Fibroblast of skin of left biceps (primary cell): Measurements from ENCODE around the gene ANKRD44.
"Not testable (repeated sequence)": the region's sequence is repeated elsewhere in the genome, so short reads cannot be mapped to it uniquely, and the experiment has no call there.

ENCODE experiments used
- DNase-seq, 2 experiments: peaks; one replicate each; pipeline ENCODE4 v3.0.0-alpha.2; 2013; ENCODE audit warnings: low read depth in 2 of 2

ANKRD44 gene

DNA sequence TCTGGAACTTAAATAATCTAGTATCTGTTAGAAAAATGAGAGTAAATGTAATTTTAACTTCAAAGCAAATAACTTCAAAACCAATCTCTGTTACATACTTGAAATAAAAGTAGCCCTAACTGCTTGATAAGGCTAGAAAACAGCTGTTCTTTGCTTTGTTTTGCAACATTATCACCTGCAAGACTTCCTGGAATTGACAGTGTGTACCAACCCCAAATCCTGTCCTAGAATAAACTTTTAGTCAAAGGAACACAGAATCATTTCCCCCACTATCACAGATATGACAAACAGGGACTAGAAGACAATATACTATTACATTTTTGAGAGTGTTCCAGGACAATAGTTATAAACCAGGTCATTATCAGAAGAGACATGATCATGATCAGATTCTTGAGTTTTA lies 278.8 kb downstream of the ANKRD44 start:
- no peak for DNase-seq

DNA sequence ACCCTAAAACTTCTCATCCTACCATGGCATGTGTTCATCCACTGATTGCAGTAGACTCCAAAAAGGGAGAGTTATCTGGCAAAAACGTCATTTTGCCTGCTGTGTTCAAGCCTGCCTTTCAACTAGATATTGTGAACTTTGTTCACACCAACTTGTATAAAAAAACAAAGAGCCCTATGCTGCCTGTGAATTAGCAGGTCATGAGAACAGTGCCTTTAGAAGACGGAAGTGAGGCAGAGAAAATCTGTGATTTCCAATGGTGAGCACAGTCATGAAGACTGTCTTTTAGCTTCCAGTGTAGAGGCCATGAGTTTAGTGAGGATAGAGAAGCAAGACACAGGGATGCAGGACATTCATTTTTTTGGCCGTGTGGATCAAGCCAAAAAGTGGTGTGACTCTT lies 280.5 kb downstream of the ANKRD44 start:
- DNase-seq: no peak

DNA sequence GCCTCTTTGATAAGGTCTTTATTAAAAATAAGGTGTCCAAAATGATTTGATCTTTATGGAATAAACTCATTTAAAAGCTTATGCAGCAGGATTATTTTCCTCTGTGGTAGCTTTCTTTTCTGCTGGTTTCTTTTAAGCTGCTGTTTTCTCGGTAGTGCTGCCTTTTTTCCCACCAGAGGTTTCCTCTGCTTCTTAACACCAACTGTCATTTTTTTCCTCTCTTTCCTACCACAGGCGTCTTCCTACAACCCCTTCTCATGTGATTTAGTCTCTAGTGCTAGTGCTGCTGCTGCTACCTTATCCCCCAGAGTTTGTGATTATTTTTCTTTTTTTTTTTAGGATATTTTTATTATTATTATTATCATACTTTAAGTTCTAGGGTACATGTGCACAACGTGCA lies 281.9 kb downstream of the ANKRD44 start:
- DNase-seq: no peak

DNA sequence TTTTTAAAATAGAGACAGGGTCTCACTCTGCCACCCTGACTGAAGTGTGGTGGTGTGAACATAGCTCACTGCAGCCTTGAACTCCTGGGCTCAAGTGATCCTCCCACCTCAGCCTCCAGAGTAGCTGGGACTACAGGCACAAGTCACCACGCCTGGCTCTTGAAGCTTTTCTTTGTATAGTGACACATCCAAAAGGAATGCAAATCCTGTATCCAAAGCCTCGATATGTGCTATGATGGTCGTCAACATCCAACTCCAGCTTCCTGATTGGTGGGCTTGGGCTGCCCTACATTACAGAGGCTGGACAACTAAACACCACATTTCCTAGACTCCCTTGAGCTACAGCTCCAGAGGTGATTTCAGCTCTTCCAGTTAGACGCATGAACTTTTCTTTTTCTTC lies 282.4 kb downstream of the ANKRD44 start:
- peak; percentile 25 to 39 for DNase-seq

DNA sequence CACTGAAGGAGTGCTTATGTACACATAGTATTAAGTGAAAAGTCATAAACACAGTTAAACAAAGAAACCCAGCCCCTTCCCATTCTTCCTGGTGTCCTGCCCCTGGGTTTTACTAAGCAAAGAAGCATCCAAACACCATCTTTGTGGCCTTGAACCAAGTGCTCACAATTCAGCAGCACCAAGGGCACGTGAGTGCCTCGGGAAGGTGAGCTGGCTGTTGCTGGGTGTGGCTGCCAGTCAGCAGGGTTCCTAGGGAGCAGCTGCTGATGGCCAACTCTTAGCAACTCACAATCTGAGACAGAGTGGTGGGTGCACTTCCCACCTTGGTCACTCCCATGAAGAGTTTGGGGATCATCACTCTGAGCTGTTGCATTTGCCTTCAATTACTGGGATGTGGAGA lies 286.4 kb downstream of the ANKRD44 start:
- DNase-seq: no peak

DNA sequence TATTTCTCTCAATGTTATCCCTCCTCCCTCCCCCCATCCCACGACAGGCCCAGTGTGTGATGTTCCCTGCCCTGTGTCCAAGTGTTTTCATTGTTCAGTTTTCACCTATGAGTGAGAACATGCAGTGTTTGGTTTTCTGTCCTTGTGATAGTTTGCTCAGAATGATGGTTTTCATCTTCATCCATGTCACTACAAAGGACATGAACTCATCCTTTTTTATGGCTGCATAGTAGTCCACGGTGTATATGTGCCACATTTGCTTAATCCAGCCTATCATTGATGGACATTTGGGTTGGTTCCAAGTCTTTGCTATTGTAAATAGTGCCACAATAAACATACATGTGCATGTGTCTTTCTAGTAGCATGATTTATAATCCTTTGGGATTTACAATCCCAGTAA lies 289.7 kb downstream of the ANKRD44 start:
- not testable (repeated sequence) for DNase-seq

DNA sequence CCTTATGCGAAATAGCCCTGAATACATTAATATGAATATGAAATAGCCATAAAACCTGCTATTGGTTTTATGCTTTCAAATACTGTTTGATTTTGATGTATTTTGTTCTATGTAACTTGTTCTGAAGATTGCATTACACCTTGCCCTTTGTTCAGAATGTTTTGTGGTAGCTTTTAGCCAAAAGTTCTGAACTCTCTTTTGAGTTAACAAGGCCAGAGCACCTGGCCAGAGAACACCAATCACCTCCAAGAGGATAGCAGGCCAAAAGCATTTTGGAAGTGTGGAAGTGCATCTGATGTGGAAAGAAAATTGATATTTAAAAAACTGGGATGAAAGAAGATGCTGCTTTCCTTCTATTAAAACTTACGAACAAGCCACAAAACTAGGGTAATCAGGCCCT lies 297.5 kb downstream of the ANKRD44 start:
- no peak for DNase-seq

DNA sequence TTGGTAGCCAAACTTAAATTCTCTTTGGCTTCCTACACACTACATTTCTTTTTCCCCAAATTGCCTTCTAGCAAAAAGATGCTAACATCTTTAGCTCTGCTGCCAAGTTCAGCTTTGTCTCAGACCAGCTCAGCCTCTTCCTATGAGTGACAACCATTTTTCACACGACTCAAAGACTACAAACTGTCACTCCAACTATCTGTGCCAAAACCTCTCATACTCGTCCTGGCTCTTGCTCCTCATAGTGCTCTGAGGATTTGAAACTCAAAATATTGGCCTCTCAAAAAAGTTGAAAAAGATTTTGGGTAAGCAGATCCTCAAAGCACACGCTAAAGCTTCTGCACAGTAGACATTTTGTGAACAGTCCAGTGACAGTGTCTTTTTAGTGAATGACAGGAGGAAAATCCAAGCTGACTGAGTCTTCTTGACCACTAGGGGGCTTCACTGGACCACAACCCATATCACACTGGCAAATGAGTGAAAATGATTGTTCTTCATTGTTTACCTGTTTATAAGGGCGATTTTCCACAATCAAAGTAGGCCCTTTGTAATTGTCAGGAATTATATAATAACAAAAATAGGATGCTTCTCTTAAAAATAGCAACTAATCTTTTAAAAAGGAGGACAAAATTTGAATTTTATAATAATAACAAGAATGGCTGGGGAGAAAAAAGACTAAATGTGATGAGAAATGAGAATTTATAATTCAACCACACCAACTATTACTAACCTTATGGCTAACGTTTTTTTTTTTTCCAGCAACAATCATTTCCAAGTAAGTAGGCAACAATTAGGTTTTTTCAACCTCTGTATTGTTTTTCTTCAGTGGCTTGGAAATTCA lies 298.6 kb downstream of the ANKRD44 start:
- no peak for DNase-seq

DNA sequence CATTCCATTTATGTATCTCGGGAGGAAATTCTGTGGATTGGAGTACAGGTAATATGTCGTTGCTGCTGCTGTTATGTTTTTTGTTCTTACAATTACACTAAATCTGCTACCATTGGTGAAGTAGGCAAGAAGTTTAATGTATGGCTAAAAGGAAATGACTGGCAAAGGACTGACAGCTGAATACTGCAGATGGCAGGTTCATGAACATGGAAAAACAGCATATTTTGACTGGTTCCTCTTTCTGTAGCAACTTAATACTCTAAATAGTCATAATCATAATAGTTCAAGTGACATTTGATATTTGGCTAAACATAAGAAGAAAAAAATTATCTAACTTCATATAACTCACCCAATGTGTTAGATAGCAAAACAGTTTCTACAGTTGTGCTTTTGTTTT lies 299.6 kb downstream of the ANKRD44 start:
- no peak for DNase-seq

DNA sequence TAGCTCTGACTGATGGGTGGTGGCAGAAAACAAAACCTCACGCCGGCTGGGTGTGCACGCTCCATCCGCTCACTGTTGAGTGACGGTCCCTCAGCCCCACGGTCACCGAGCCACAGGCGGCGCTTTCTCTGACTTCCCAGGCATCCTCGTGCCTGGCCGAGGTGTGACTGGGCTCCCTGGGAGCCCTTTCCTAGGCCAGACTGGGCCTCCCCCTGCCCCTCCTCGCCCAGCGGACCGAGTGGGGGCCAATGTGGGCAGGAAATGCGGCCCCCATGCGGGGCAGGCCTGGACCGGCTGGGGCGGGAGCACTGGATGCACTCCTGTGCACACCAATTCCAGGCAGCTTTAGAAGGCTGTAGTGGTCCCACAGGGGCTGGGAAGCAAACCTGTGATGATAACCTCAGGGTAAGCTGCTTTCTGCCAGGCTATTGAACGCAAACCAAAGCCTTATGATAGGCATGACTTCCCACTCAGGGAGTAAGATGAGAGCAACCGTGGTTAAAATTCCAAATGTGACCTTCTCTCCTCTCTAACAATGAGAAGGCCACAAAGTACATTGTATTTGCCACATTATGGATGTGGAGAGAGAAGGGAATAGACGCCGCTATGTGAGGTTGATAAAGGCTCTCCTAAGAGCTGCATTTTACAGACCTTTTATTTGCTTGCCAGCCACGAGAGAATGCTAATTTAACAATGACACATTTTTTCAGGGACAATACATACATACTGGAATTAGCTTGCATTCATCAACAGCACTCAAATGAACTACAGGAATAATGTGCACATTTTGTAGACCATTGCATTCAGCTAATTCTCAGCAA lies 300.2 kb downstream of the ANKRD44 start:
- no peak for DNase-seq

DNA sequence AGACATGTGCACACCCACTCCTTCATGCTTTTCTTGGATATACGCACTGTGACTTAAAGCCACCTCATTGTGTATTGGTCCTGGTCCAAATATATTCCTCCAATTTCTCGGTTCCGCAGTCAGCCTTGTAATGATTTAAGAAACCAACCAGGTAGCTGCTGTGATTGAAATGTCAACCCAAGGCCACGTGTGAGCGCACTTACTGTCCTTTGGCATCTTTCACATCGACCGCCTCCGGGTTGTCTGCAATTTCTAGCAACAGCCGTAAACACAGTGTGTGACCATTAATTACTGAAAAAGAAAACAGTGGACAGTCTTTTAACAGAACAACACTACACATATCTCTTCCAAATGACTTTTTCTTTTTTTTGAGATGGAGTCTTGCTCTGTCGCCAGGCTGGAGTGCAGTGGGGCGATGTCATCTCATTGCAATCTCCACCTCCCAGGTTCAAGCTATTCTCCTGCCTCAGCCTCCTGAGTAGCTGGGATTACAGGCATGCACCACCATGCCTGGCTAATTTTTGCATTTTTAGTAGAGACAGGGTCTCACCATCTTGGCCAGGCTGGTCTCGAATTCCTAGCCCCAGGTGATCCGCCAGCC lies 301.7 kb downstream of the ANKRD44 start:
- not testable (repeated sequence) for DNase-seq

DNA sequence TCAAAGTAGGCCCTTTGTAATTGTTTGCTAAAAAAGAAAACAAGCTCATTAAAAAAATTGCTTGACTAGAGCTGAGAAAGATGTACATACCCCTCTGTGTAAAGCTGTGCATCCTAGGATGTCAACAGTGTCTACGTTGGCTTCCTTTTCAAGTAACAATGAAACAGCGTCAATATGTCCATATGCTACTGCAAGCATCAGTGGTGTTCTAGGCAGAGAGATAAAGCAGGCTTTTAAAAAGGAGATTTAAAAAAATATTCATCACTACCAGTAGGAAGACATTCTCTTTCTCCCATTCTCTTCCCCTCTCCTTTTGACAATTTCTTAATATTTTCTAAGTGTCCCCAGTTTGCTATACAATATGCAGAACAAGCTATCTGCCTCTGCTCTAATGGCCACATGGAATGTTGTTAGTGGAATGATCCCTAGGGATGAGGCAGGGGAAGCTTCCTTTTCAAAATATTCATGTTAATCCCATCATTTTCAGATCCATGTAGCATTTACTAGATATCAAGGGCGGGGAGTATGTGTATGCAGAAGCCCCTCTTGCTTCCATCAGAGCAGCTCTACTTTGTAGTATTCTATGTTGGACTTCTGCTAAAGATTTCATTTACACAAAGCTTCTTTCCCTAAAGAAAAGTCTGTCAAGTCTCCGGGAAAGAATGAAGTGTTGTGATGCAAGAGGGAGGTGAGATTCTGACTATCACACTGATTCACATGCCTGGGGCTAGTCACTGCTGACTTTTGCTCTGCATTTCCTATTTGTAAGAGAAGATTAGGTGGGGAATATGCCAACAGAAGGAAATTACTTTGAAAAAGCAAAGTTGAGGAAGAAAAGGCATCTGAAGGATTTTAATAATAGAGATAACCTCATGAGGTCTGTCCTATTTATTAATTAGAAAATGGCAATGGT lies 302.6 kb downstream of the ANKRD44 start:
- no peak for DNase-seq

DNA sequence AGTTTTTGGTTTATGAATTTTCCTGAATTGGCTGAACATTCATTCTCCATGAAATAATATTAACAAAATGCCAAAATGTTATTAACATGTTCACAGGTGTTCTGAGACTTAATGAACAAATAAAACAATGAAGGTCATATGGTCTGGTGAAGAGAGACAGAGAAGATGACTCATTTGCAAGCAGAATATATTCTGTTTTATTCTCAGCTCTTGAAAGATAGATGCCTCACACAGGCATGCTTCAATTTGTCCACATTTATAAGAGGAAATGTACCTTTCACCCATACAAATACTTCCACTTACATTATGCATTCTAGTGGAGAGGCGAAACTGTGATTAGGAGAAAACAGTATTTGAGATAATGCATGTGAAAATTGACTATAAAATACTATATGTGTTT lies 308.7 kb downstream of the ANKRD44 start:
- no peak for DNase-seq

DNA sequence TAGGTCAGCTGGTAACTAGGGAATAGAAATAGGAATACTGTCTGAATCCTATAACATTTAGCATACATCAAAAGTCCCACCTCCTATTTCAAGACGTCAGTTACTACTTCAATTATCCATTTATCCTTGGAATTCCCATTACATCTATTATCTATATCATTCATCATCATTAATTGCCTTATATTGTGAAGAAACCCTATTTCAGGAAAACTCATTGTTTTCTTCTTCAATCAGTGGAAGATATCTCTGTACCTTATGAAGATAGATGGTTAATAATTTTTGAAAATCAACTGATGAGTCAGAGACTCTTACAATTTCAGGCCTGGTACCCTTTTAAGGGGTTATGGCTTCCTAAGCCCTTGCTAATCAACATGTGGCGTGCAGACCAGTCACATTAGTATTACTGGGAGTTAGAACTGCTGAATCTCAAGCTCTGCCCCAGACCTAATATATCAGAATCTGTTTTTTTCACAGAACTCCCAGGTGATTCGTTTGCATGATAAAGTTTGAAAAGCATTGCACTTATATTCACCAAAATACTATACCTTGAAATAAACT lies 314.7 kb downstream of the ANKRD44 start:
- DNase-seq: no peak

DNA sequence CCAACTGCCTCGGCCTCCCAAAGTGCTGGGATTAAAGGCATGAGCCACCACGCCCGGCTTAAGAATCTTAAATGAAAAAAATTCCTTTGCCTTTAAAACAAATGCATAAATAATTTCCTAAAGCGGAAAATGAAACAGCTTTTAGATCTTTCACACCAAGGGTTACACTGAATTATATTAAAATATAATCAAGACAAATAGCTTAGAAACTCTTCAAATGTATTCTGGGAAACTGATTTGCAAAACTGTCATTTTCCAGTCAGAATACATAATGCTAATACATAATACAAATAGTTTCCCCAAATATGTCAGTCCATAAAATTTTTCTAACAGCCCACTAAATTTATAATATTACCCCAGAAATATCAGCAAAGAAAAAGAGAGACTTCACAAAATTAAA lies 315.8 kb downstream of the ANKRD44 start:
- no peak for DNase-seq

DNA sequence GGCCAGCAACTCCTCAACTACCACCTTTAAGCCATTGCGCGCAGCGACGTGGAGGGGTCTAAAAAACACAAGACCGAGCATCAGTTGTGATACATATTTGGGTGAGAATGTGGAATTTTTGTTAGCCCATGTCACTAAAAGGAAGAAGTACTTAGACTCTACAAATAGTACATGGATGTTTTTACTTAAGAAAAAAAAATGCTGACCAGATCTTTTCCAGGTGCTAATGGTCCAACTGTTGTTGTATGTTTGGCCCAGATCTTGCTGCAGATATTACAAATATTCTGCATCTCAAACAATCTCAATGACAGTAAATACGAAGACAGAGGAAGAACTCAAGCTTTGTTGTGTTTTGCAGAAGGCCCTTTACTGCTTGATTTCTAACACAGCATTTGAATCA lies 317.0 kb downstream of the ANKRD44 start:
- DNase-seq: no peak

DNA sequence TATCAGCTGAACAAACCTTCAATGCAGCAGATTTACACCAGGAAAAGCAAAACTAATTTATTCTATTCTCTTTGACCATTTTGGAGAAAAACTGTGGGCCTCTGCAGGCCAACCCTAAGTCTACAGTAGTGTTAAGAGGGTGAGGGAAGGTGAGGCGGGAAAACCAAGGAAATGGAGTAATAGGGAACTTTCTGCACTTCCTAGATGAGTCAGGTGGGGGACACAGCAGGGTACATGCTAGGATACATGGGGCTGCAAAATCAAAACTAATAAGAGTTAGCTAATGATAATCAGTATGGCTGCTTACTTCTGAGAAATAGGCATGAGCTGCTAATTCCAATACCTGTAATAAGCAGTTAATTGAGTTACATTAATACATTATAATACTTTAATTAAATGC lies 318.1 kb downstream of the ANKRD44 start:
- no peak for DNase-seq

DNA sequence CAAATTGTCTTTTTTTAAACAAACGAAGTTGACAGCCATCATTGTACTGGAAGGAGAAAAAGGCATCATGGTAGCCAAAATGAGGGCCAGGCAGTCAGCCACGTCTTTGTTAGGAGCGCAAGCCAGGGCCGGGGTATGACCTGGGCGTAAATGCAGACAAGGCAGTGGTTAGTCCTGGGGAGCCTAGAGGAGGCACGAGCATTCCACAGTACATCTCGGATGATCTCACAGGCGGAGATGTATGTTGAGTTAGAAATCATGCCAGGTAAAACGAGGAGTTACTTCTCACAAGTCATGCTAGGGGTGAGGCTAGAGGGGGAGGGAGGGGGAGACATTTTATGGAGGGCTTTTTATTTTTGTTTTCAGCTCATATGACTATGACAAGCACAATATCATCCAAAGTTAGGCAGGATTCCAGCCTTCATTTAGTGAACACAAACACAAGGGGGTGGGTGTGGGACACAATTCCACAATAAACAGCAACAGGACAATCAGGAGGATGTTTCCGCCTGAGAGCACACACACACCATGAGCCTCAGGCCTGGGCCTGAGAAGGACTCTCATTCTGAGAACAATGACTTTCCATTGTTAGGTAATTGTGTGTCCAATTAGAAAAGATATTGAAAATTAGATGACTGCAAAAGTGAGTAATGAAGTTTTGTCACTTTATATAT lies 319.7 kb downstream of the ANKRD44 start:
- no peak for DNase-seq

DNA sequence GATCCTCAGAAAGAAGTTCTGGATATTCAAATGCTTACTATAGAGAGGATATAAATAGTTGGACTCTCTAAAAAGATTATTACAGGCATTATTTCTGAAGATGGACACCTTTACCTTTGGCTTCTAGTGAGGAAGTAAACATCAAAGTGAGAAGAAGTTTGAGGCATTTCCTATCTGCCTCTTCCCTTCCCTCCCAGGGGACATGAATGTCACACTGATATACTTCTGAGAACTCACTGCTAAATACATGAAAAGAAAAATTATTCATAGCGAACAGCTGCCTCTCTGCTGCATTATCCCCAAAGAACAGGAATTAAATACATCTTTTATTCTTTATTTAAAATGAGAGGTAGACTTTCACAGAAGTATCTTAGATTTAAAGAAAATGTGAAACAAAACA lies 320.5 kb downstream of the ANKRD44 start:
- DNase-seq: no peak

DNA sequence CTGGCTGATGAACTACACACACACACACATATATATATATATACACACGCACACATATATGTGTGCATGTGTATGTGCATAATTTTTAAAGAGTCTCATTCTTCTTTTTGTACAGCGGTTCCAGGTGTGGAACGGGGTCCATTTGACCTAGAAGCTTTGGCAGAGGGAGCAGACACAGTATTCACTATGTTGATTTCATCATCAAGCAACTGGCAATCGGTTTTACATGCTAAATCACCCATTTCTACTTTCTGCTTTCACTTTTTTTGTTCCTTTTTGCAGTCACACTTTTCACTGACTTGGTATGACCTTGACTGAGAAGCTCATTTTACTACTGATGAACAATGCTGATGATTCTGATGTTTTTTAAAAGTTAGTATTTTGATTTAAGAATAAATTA lies 321.1 kb downstream of the ANKRD44 start:
- no peak for DNase-seq

DNA sequence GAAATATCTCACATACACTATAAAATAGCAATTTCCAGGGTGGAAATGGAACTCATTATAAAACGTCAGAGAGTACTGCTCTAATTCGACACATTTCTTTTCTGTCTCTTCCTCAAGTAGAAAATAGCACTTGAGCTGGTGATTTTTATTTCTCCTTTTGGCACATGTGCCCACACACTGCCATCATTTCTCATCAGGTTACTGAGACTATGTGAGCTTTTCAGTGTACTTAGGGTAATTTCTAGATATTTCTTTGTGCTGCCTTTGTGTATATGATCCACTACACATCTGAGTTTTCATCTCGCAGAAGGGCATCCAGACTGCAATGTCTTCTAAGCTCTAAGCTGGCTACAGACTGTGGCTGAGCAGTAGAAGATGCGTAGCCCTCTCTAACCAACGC lies 321.9 kb downstream of the ANKRD44 start:
- DNase-seq: no peak
